Mucosa of descending colon (tissue), 3 donors: Measurements from ENCODE around the gene TOP2A. TPM values are rescaled to one million over a fixed set of nuclear protein-coding genes. Genes with fewer than 3 reads are reported as not detected.
A peak's percentile ranks its signal among the peaks of the same experiment; 100 is the strongest.
"Not testable (repeated sequence)": the region's sequence is repeated elsewhere in the genome, so short reads cannot be mapped to it uniquely, and the experiment has no call there.

ENCODE experiments used
- ATAC-seq: fragments of 200-7000 bp; cut with Tn5 transposase; one replicate; pipeline ENCODE4 v1.9.1; 2020; ENCODE audit warnings: mild to moderate bottlenecking, moderate library complexity
- DNase-seq, 3 donors: peaks; one replicate each; pipeline ENCODE4 v3.0.0-alpha.2; 2020
- H3K36me3 ChIP-seq: fragments of 200-600 bp; one replicate; pipeline ENCODE4 v1.8.0; 2021; ENCODE audit warnings: low read depth, mild to moderate bottlenecking
- H3K4me1 ChIP-seq: fragments of 200-600 bp; one replicate; pipeline ENCODE4 v1.8.0; 2021; ENCODE audit warnings: low read depth, mild to moderate bottlenecking
- H3K4me3 ChIP-seq: fragments of 200-600 bp; one replicate; pipeline ENCODE4 v1.8.0; 2021; ENCODE audit warnings: mild to moderate bottlenecking
- H3K9me3 ChIP-seq: fragments of 200-600 bp; one replicate; pipeline ENCODE4 v1.8.0; 2021; ENCODE audit warnings: mild to moderate bottlenecking
- intact Hi-C, 2 donors: fragments of 100-400 bp; cut with DNase I in 1 of 2; cut with micrococcal nuclease in 1 of 2; formaldehyde crosslinking; loops; one replicate each; pipeline versions ENCODE4 v1.11.0 to v1.11.1; 2022; cut with DNase I, micrococcal nuclease
- total RNA-seq, 3 donors: library from RNA; stranded (reverse); fragmentation: NEBNext Ultra II Directional in 2 of 3; extraction: Animal tissue kit (Norgen Biotek cat#: 25700) in 2 of 3; gene quantifications; one replicate each; pipeline versions ENCODE4 v1.2.1 to v1.2.4, GENCODE V29; 2021 to 2023
- TF ChIP-seq, protein P1 (sequence below): fragments of 200-600 bp; IDR thresholded peaks from one replicate; pipeline ENCODE4 v1.8.0; 2022; ENCODE audit warnings: antibody characterized with exemption, mild to moderate bottlenecking
- donor health status: DM: no; HTN: no; CAD: no; lungs with moderate emphysema.
- donor health status: DM: no; HTN: no; CAD: no.
- donor health status: DM: no; HTN: yes; CAD: no.

TOP2A gene
- total RNA-seq, 3 donors from 2014 or later = 6.9 to 50.1 (median 11.4) TPM

DNA sequence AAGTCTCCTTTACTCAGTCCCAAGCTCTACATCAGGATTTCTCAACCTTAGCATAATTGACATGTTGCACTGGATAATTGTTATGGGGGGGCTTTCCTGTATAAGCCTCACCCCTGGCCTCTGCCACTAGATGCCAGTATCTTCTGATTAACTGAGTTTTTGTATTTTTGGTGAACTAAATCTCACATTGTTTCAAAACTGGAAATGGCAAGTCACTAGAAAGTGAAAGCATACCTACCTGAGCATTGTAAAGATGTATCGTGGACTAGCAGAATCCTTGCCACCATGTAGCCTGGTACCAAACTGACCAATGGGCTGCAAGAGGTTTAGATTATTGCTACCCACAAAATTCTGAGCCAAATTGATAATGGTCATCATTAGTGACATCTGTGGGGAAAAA, 15.0 kb downstream of the TOP2A start:
- intact Hi-C loops = no loop called here
- ATAC-seq (no peak), DNase-seq (no peak)

GRCh38 chr17:40399185-40399584, 18.5 kb downstream of the TOP2A start:
- TF ChIP-seq, protein P1, sequence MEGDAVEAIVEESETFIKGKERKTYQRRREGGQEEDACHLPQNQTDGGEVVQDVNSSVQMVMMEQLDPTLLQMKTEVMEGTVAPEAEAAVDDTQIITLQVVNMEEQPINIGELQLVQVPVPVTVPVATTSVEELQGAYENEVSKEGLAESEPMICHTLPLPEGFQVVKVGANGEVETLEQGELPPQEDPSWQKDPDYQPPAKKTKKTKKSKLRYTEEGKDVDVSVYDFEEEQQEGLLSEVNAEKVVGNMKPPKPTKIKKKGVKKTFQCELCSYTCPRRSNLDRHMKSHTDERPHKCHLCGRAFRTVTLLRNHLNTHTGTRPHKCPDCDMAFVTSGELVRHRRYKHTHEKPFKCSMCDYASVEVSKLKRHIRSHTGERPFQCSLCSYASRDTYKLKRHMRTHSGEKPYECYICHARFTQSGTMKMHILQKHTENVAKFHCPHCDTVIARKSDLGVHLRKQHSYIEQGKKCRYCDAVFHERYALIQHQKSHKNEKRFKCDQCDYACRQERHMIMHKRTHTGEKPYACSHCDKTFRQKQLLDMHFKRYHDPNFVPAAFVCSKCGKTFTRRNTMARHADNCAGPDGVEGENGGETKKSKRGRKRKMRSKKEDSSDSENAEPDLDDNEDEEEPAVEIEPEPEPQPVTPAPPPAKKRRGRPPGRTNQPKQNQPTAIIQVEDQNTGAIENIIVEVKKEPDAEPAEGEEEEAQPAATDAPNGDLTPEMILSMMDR = no peak
- ATAC-seq (peak; percentile 35), DNase-seq (no peak)
- Histone ChIP-seq H3K4me1 (no peaks in the 10 kb centered on the region), H3K36me3 (no peaks in the 10 kb centered on the region), H3K4me3 (no peak overlapping the region), H3K9me3 (no peaks in the 10 kb centered on the region)
- intact Hi-C loops = no loop called here

More for the DNA sequence above, 15.0 kb downstream of the TOP2A start:
- TF ChIP-seq, protein P1 = no peak
- no peaks in the 10 kb centered on the region for H3K36me3 ChIP-seq
- no peaks in the 10 kb centered on the region for H3K9me3 ChIP-seq
- H3K4me1 ChIP-seq = no peaks in the 10 kb centered on the region
- no peak overlapping the region for H3K4me3 ChIP-seq

DNA sequence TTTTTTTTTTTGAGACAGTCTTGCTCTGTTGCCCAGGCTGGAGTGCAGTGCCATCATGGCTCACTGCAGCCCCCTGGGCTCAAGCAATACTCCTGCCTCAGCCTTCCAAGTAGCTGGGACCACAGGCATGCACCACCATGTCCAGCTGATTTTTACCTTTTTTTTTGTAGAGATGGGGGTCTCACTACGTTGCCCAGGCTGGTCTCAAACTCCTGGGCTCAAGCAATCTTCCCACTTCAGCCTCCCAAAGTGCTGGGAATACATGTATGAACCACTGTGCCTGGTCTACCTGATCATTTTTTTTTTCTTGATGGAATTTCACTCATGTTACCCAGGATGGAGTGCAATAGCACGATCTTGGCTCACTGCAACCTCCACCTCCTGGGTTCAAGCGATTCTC, 31.1 kb downstream of the TOP2A start:
- H3K36me3 ChIP-seq, ATAC-seq, DNase-seq, H3K9me3 ChIP-seq, H3K4me1 ChIP-seq, H3K4me3 ChIP-seq, intact Hi-C loops: not testable (repeated sequence)

- no peaks in the 10 kb centered on the region for H3K9me3 ChIP-seq
- intact Hi-C loops = no loop called here
- H3K36me3 ChIP-seq = no peaks in the 10 kb centered on the region
- TF ChIP-seq, protein P1 = no peak
- no peaks in the 10 kb centered on the region for H3K4me1 ChIP-seq
- DNase-seq = no peak
- H3K4me3 ChIP-seq = no peak overlapping the region
- ATAC-seq = no peak
These were observed 35.4 kb downstream of the TOP2A start for GRCh38 chr17:40382251-40382650.

DNA sequence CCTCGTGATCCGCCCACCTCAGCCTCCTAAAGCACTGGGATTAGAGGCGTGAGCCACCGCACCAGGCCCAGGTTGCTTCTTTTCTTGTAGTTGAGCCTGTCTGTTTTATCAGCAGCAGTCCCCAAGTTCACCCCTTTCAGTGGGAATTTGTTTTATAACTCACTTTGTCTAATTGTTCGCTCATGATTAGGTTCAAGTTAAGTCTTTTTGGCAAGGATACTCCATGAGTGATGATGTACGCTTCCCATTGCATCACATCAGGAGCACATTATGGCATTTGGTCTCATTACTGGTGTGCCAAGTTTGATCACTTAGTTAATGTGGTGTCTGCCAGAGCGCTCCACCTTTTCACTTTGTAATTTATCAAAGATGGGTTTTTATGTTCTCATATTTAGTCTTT, 38.7 kb downstream of the TOP2A start:
- ATAC-seq = no peak
- H3K4me3 ChIP-seq = no peak overlapping the region
- H3K9me3 ChIP-seq = no peaks in the 10 kb centered on the region

GRCh38 chr17:40377832-40378231, 39.9 kb downstream of the TOP2A start:
- no peak for ATAC-seq
- Histone ChIP-seq H3K4me1 (peaks cover 8% of the 10 kb centered on the region), H3K4me3 (no peak overlapping the region), H3K36me3 (no peaks in the 10 kb centered on the region), H3K9me3 (no peaks in the 10 kb centered on the region)
- intact Hi-C loops = no loop called here
- DNase-seq = no peak
- TF ChIP-seq, protein P1 = no peak

More for the DNA sequence above, 38.7 kb downstream of the TOP2A start:
- intact Hi-C loops = no loop called here
- H3K36me3 ChIP-seq = no peaks in the 10 kb centered on the region
- TF ChIP-seq, protein P1 = no peak
- H3K4me1 ChIP-seq = peaks cover 4% of the 10 kb centered on the region
- no peak for DNase-seq

DNA sequence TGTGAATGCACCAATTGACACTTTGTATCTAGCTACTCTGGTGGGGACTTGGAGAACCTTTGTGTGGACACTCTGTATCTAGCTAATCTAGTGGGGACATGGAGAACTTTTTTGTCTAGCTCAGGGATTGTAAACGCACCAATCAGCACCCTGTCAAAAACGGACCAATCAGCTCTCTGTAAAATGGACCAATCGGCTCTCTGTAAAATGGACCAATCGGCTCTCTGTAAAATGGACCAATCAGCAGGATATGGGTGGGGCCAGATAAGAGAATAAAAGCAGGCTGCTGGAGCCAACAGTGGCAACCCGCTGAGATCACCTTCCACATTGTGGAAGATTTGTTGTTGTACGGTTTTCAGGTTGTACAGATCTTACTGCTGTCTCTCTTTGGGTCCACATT, 41.2 kb downstream of the TOP2A start:
- H3K9me3 ChIP-seq, ATAC-seq, H3K4me3 ChIP-seq, H3K4me1 ChIP-seq, H3K36me3 ChIP-seq, intact Hi-C loops, DNase-seq: not testable (repeated sequence)

DNA sequence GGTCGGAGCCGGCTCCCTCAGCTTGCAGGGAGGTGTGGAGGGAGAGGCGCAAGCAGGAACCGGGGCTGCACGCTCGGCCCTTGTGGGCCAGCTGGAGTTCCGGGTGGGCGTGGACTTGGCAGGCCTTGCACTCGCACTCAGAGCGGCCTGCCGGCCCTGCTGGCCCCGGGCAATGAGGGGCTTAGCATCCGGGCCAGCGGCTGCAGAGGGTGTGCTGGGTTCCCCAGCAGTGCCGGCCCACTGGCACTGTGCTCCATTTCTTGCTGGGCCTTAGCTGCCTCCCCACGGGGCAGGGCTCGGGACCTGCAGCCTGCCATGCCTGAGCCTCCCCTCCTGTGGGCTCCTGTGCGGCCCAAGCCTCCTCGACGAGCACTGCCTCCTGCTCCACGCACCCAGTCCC, 41.9 kb downstream of the TOP2A start:
- ATAC-seq, intact Hi-C loops: not testable (repeated sequence)

More for the DNA sequence above, 41.9 kb downstream of the TOP2A start:
- not testable (repeated sequence) for H3K4me1 ChIP-seq, H3K4me3 ChIP-seq, DNase-seq, H3K36me3 ChIP-seq, H3K9me3 ChIP-seq
